ENCODE measurements around the gene ARHGEF28.

Gene ARHGEF28

GRCh38 chr5:73722231-73722630, 96.2 kb downstream of the ARHGEF28 start:
- no peak for DNase-seq (ENCODE audit: low read depth in 1 of 2, low spot score in 1 of 2)
- TF ChIP-seq JUND (IDR thresholded peaks at IDR 0.05; ENCODE audit: low read depth), result no peak
- in situ Hi-C loops (cut with HindIII; ENCODE audit: low pct_unique_long_range_greater_than_20kb, low sequenced_read_pairs), result no loop called here

- DNase-seq (ENCODE audit: low read depth in 1 of 2, low spot score in 1 of 2), result peak in 1 of 2 experiments; percentile 8
Measured at GRCh38 chr5:73726071-73726470, 100.1 kb downstream of the ARHGEF28 start.

GRCh38 chr5:73726606-73727231, 100.7 kb downstream of the ARHGEF28 start:
- no peak for DNase-seq (ENCODE audit: low read depth in 1 of 2, low spot score in 1 of 2)
- no peak for TF ChIP-seq JUND (IDR thresholded peaks at IDR 0.05; ENCODE audit: low read depth)
- in situ Hi-C loops (cut with HindIII; ENCODE audit: low pct_unique_long_range_greater_than_20kb, low sequenced_read_pairs), result no loop called here

More at GRCh38 chr5:73726071-73726470, 100.1 kb downstream of the ARHGEF28 start:
- TF ChIP-seq JUND (IDR thresholded peaks at IDR 0.05; ENCODE audit: low read depth), result no peak
- in situ Hi-C loops (cut with HindIII; ENCODE audit: low pct_unique_long_range_greater_than_20kb, low sequenced_read_pairs), result no loop called here

- DNase-seq (ENCODE audit: low read depth in 1 of 2, low spot score in 1 of 2), result no peak
- in situ Hi-C loops (cut with HindIII; ENCODE audit: low pct_unique_long_range_greater_than_20kb, low sequenced_read_pairs), result no loop called here
- no peak for TF ChIP-seq JUND (IDR thresholded peaks at IDR 0.05; ENCODE audit: low read depth)
Measured at GRCh38 chr5:73727470-73727869, 101.5 kb downstream of the ARHGEF28 start.

- DNase-seq (ENCODE audit: low read depth in 1 of 2, low spot score in 1 of 2), result no peak
- no peak for TF ChIP-seq JUND (IDR thresholded peaks at IDR 0.05; ENCODE audit: low read depth)
- in situ Hi-C loops (cut with HindIII; ENCODE audit: low pct_unique_long_range_greater_than_20kb, low sequenced_read_pairs), result no loop called here
Measured at GRCh38 chr5:73728493-73729273, 102.7 kb downstream of the ARHGEF28 start.

- in situ Hi-C loops (cut with HindIII; ENCODE audit: low pct_unique_long_range_greater_than_20kb, low sequenced_read_pairs), result no loop called here
- no peak for TF ChIP-seq JUND (IDR thresholded peaks at IDR 0.05; ENCODE audit: low read depth)
- peak in 1 of 2 experiments; percentile 48 for DNase-seq (ENCODE audit: low read depth in 1 of 2, low spot score in 1 of 2)
Measured at GRCh38 chr5:73729329-73729728, 103.3 kb downstream of the ARHGEF28 start.

GRCh38 chr5:73732045-73732444, 106.0 kb downstream of the ARHGEF28 start:
- no peak for DNase-seq (ENCODE audit: low read depth in 1 of 2, low spot score in 1 of 2)
- in situ Hi-C loops (cut with HindIII; ENCODE audit: low pct_unique_long_range_greater_than_20kb, low sequenced_read_pairs), result no loop called here
- no peak for TF ChIP-seq JUND (IDR thresholded peaks at IDR 0.05; ENCODE audit: low read depth)

- TF ChIP-seq JUND (IDR thresholded peaks at IDR 0.05; ENCODE audit: low read depth), result no peak
- DNase-seq (ENCODE audit: low read depth in 1 of 2, low spot score in 1 of 2), result no peak
- in situ Hi-C loops (cut with HindIII; ENCODE audit: low pct_unique_long_range_greater_than_20kb, low sequenced_read_pairs), result no loop called here
Measured at GRCh38 chr5:73733219-73733618, 107.2 kb downstream of the ARHGEF28 start.

- in situ Hi-C loops (cut with HindIII; ENCODE audit: low pct_unique_long_range_greater_than_20kb, low sequenced_read_pairs), result no loop called here
- no peak for TF ChIP-seq JUND (IDR thresholded peaks at IDR 0.05; ENCODE audit: low read depth)
- DNase-seq (ENCODE audit: low read depth in 1 of 2, low spot score in 1 of 2), result no peak
Measured at GRCh38 chr5:73735032-73735734, 109.2 kb downstream of the ARHGEF28 start.

- no peak for TF ChIP-seq JUND (IDR thresholded peaks at IDR 0.05; ENCODE audit: low read depth)
- no peak for DNase-seq (ENCODE audit: low read depth in 1 of 2, low spot score in 1 of 2)
- in situ Hi-C loops (cut with HindIII; ENCODE audit: low pct_unique_long_range_greater_than_20kb, low sequenced_read_pairs), result no loop called here
Measured at GRCh38 chr5:73739650-73740049, 113.7 kb downstream of the ARHGEF28 start.

GRCh38 chr5:73740274-73740790, 114.3 kb downstream of the ARHGEF28 start:
- TF ChIP-seq JUND (IDR thresholded peaks at IDR 0.05; ENCODE audit: low read depth), result no peak
- no peak for DNase-seq (ENCODE audit: low read depth in 1 of 2, low spot score in 1 of 2)
- in situ Hi-C loops (cut with HindIII; ENCODE audit: low pct_unique_long_range_greater_than_20kb, low sequenced_read_pairs), result no loop called here

GRCh38 chr5:73743161-73743560, 117.2 kb downstream of the ARHGEF28 start:
- in situ Hi-C loops (cut with HindIII; ENCODE audit: low pct_unique_long_range_greater_than_20kb, low sequenced_read_pairs), result no loop called here
- TF ChIP-seq JUND (IDR thresholded peaks at IDR 0.05; ENCODE audit: low read depth), result no peak

GRCh38 chr5:73745836-73746235, 119.8 kb downstream of the ARHGEF28 start:
- DNase-seq (ENCODE audit: low read depth in 1 of 2, low spot score in 1 of 2), result no peak
- no peak for TF ChIP-seq JUND (IDR thresholded peaks at IDR 0.05; ENCODE audit: low read depth)
- in situ Hi-C loops (cut with HindIII; ENCODE audit: low pct_unique_long_range_greater_than_20kb, low sequenced_read_pairs), result no loop called here

More at GRCh38 chr5:73743161-73743560, 117.2 kb downstream of the ARHGEF28 start:
- no peak for DNase-seq (ENCODE audit: low read depth in 1 of 2, low spot score in 1 of 2)
